ENCODE measurements around the gene VSIR. TPM values are rescaled to one million over a fixed set of nuclear protein-coding genes. Genes with fewer than 3 reads are reported as not detected.
A peak's percentile ranks its signal among the peaks of the same experiment; 100 is the strongest.

The VSIR gene
- total RNA-seq, 1 experiment from 2014 or later, result 18.5 TPM

- ATAC-seq (peak; percentile 13), DNase-seq (ENCODE audit: low read depth, low spot score) (no peak)
- H3K9ac ChIP-seq (ENCODE audit: low read length), result peak overlapping the region; percentile 74
Observed at GRCh38 chr10:71772832-71773220, 494 bp downstream of the VSIR start.

More at GRCh38 chr10:71772832-71773220, 494 bp downstream of the VSIR start:
- H4K20me1 ChIP-seq (ENCODE audit: insufficient read depth), result no peaks in the 10 kb centered on the region
- ChIA-PET RAD21 (ENCODE audit: low non-redundant PET in 1 of 2, low total read pairs in 2 of 2, uncharacterized antibody in 2 of 2, unreplicated experiment in 2 of 2) (interaction anchor here (1.6 to 1.9 kb wide), 2 partner anchors 65 to 76 kb away, joined by 6 read pairs; no protein-coding TSS in a partner anchor), POLR2A (interaction anchor here (0.7 to 1.4 kb wide), 4 partner anchors 8 to 15 kb away, joined by 3 read pairs; no protein-coding TSS in a partner anchor), CTCF (interaction anchor here (0.8 to 3.8 kb wide), 11 partner anchors 9 to 123 kb away, joined by 3 to 14 read pairs (median 3); partner anchors contain the start of gene PSAP)
- H2AFZ ChIP-seq (ENCODE audit: low read depth, low read length, poor library complexity, severe bottlenecking), result no peak overlapping the region
- H3K9me3 ChIP-seq (ENCODE audit: control insufficient read depth in 1 of 2, insufficient read depth in 1 of 2, low read depth in 1 of 2, low read length in 2 of 2), result peaks cover 0 to 5% of the 10 kb centered on the region in 2 experiments; a peak in 1 of 4 replicates
- H3K27me3 ChIP-seq (ENCODE audit: insufficient read depth, low read length), result no peaks in the 10 kb centered on the region
- H3K4me1 ChIP-seq (ENCODE audit: control insufficient read depth in 1 of 2, insufficient read depth in 2 of 2, low read length in 2 of 2), result peaks cover 50 to 75% of the 10 kb centered on the region in 2 experiments
- intact Hi-C loops (cut with micrococcal nuclease), result loop anchor here (5.0 kb wide), 1 partner anchor 76 kb away; no protein-coding TSS in a partner anchor
- H3K9me2 ChIP-seq (ENCODE audit: insufficient read depth), result no peaks in the 10 kb centered on the region
- H3K27ac ChIP-seq (ENCODE audit: low read depth, low read length), result peak overlapping the region; percentile 63
- BruUV-seq (replicated peaks), result no TSS peak
- H3K4me3 ChIP-seq (replicated peaks in 1 of 2; ENCODE audit: low read depth in 1 of 2, low read length in 2 of 2), result peak overlapping the region; percentile 61 to 79
- peak overlapping the region; percentile 99 for H3K4me2 ChIP-seq (ENCODE audit: low read length)
- no peaks in the 10 kb centered on the region for H3K36me3 ChIP-seq (ENCODE audit: control insufficient read depth in 1 of 2, insufficient read depth in 2 of 2, low read length in 2 of 2)
- TF ChIP-seq REST (IDR thresholded peaks at IDR 0.05; ENCODE audit: low read depth) (no peak), ELF1 (IDR thresholded peaks at IDR 0.05; ENCODE audit: borderline replicate concordance, low read depth) (no peak), YY1 (IDR thresholded peaks at IDR 0.05; ENCODE audit: extremely low read depth, insufficient replicate concordance, low read depth, low read length) (no peak)
- H3K79me2 ChIP-seq (ENCODE audit: insufficient read depth, low read length), result no peaks in the 10 kb centered on the region

All from HCT116 (cell line).